CD4-positive, alpha-beta T cell (primary cell): ENCODE data around the gene ZFPM1. TPM values are rescaled to one million over a fixed set of nuclear protein-coding genes. Genes with fewer than 3 reads are reported as not detected.

Source experiments
- ATAC-seq: fragments of 200-7000 bp; cut with Tn5 transposase; one replicate; pipeline ENCODE4 v1.10.0; 2022; ENCODE audit warnings: mild to moderate bottlenecking; ENCODE audit not compliant: poor library complexity
- CTCF ChIA-PET: fragments of 350-600 bp; sonication (Branson Sonifier 250); formaldehyde crosslinking; loops from one replicate; lab custom pipeline; 2021; ENCODE audit warnings: antibody characterized with exemption, inconsistent platforms; lab: Charles Lee
- POLR2A ChIA-PET: fragments of 350-600 bp; sonication (Branson Sonifier 250); formaldehyde crosslinking; loops from one replicate; lab custom pipeline; 2021; ENCODE audit warnings: antibody characterized with exemption, inconsistent platforms; lab: Charles Lee
- DNase-seq, 14 experiments: peaks; one replicate each; pipeline ENCODE4 v3.0.0-alpha.2; 2013 to 2020; ENCODE audit warnings: mixed read lengths in 2 of 14
- H3K27ac ChIP-seq, 2 donors: one replicate each; pipeline versions ENCODE4 v1.5.1 to v1.7.0; 2013; ENCODE audit warnings: low read length in 2 of 2, low read depth in 1 of 2, mild to moderate bottlenecking in 1 of 2
- H3K27me3 ChIP-seq, 2 experiments: 1 replicate in 1 of 2; 2 replicates in 1 of 2; pipeline versions ENCODE4 v1.6.1 to v1.7.0; 2013; ENCODE audit warnings: low read length in 2 of 2, control low read depth in 1 of 2, mild to moderate bottlenecking in 1 of 2, moderate library complexity in 1 of 2; ENCODE audit not compliant: insufficient read depth in 2 of 2, control insufficient read depth in 1 of 2
- H3K36me3 ChIP-seq: one replicate; pipeline ENCODE4 v1.6.1; 2013; ENCODE audit warnings: low read length, control low read depth; ENCODE audit not compliant: insufficient read depth
- H3K4me1 ChIP-seq: one replicate; pipeline ENCODE4 v1.6.1; 2013; ENCODE audit warnings: low read length, control low read depth; ENCODE audit not compliant: insufficient read depth
- H3K4me3 ChIP-seq: one replicate; pipeline ENCODE4 v1.5.1; 2013; ENCODE audit warnings: mild to moderate bottlenecking, low read length, moderate library complexity
- H3K9me3 ChIP-seq, 2 experiments: 1 replicate in 1 of 2; 2 replicates in 1 of 2; pipeline versions ENCODE4 v1.6.1 to v1.7.0; 2013; ENCODE audit warnings: low read length in 2 of 2, mild to moderate bottlenecking in 2 of 2, control low read depth in 1 of 2, moderate library complexity in 1 of 2; ENCODE audit not compliant: control insufficient read depth in 1 of 2, insufficient read depth in 1 of 2
- H3K27ac Mint-ChIP-seq: one replicate; pipeline ENCODE4 v1.8.0; 2020; ENCODE audit warnings: mixed read lengths
- H3K27me3 Mint-ChIP-seq: one replicate; pipeline ENCODE4 v1.8.0; 2021; ENCODE audit warnings: mixed read lengths
- H3K36me3 Mint-ChIP-seq: one replicate; pipeline ENCODE4 v1.8.0; 2021; ENCODE audit warnings: low read depth, mixed read lengths
- H3K4me1 Mint-ChIP-seq: one replicate; pipeline ENCODE4 v1.8.0; 2021; ENCODE audit warnings: low read depth, mixed read lengths
- H3K4me3 Mint-ChIP-seq: one replicate; pipeline ENCODE4 v1.8.0; 2020; ENCODE audit warnings: mild to moderate bottlenecking, mixed read lengths
- H3K9me3 Mint-ChIP-seq: one replicate; pipeline ENCODE4 v1.8.0; 2020; ENCODE audit warnings: mixed read lengths
- CTCF ChIP-seq: fragments of 200-600 bp; IDR thresholded peaks from one replicate; pipeline ENCODE4 v1.8.0; 2022; ENCODE audit warnings: antibody characterized with exemption, mild to moderate bottlenecking
- intact Hi-C, 2 experiments: fragments of 100-400 bp; cut with DNase I in 1 of 2; cut with micrococcal nuclease in 1 of 2; formaldehyde crosslinking; loops; one replicate each; pipeline versions ENCODE4 v1.15.1 to v1.9.0; 2023 to 2025; cut with DNase I, micrococcal nuclease
- total RNA-seq, 174 experiments: library from RNA in 2 of 174; stranded (reverse) in 2 of 174; gene quantifications; one replicate each; pipeline ENCODE4 v1.2.3 and lab custom pipeline; 2021 to 2026

The ZFPM1 gene
- total RNA-seq, 2 experiments from 2014 or later = 22.8 to 24.2 TPM

GRCh38 chr16:88447881-88448280 lies 5.2 kb upstream of the ZFPM1 start:
- Histone ChIP-seq H3K27me3 (no peaks in the 10 kb centered on the region), H3K27ac (no peak overlapping the region), H3K4me1 (peaks cover 17% of the 10 kb centered on the region), H3K36me3 (no peaks in the 10 kb centered on the region), H3K4me3 (no peak overlapping the region), H3K9me3 (peaks cover 0 to 4% of the 10 kb centered on the region in 2 experiments)
- DNase-seq (no peak), ATAC-seq (no peak)
- Mint-ChIP-seq H3K9me3 (no peaks in the 10 kb centered on the region), H3K27ac (no peak overlapping the region), H3K4me3 (no peak overlapping the region), H3K27me3 (no peaks in the 10 kb centered on the region), H3K36me3 (peaks cover 5% of the 10 kb centered on the region), H3K4me1 (peaks cover 9% of the 10 kb centered on the region)
- TF ChIP-seq CTCF = no peak
- ChIA-PET POLR2A (no interaction called here), CTCF (no interaction called here)
- intact Hi-C loops = no loop called here

GRCh38 chr16:88448461-88449266 lies 4.4 kb upstream of the ZFPM1 start:
- Histone ChIP-seq H3K27ac (no peak overlapping the region), H3K4me3 (no peak overlapping the region), H3K36me3 (no peaks in the 10 kb centered on the region), H3K4me1 (peaks cover 11% of the 10 kb centered on the region), H3K9me3 (peaks cover 0 to 4% of the 10 kb centered on the region in 2 experiments), H3K27me3 (no peaks in the 10 kb centered on the region)
- TF ChIP-seq CTCF = no peak
- DNase-seq (peak in 1 of 14 experiments; percentile 7), ATAC-seq (no peak)
- H3K4me3 Mint-ChIP-seq = peak overlapping the region; percentile 45
- H3K9me3 Mint-ChIP-seq = no peaks in the 10 kb centered on the region
- peaks cover 5% of the 10 kb centered on the region for H3K36me3 Mint-ChIP-seq
- H3K4me1 Mint-ChIP-seq = peaks cover 9% of the 10 kb centered on the region
- H3K27me3 Mint-ChIP-seq = no peaks in the 10 kb centered on the region
- POLR2A ChIA-PET = no interaction called here
- H3K27ac Mint-ChIP-seq = no peak overlapping the region
- intact Hi-C loops = no loop called here
- CTCF ChIA-PET = no interaction called here

- Histone ChIP-seq H3K9me3 (peaks cover 0 to 4% of the 10 kb centered on the region in 2 experiments), H3K4me3 (no peak overlapping the region), H3K27me3 (no peaks in the 10 kb centered on the region), H3K4me1 (peaks cover 15% of the 10 kb centered on the region), H3K27ac (no peak overlapping the region), H3K36me3 (no peaks in the 10 kb centered on the region)
- peak overlapping the region; percentile 45 for H3K4me3 Mint-ChIP-seq
- POLR2A ChIA-PET = no interaction called here
- intact Hi-C loops = no loop called here
- no peaks in the 10 kb centered on the region for H3K27me3 Mint-ChIP-seq
- CTCF ChIA-PET = no interaction called here
- H3K36me3 Mint-ChIP-seq = peaks cover 5% of the 10 kb centered on the region
- DNase-seq (no peak), ATAC-seq (no peak)
- no peak for TF ChIP-seq CTCF
- H3K4me1 Mint-ChIP-seq = peaks cover 9% of the 10 kb centered on the region
- no peak overlapping the region for H3K27ac Mint-ChIP-seq
- no peaks in the 10 kb centered on the region for H3K9me3 Mint-ChIP-seq
Observed at GRCh38 chr16:88449267-88449561, 3.9 kb upstream of the ZFPM1 start.
